ENCODE results near the gene PHRF1. TPM values are rescaled to one million over a fixed set of nuclear protein-coding genes. Genes with fewer than 3 reads are reported as not detected.

PHRF1 gene
- total RNA-seq, 1 donor from 2014 or later = 38.3 TPM

DNA sequence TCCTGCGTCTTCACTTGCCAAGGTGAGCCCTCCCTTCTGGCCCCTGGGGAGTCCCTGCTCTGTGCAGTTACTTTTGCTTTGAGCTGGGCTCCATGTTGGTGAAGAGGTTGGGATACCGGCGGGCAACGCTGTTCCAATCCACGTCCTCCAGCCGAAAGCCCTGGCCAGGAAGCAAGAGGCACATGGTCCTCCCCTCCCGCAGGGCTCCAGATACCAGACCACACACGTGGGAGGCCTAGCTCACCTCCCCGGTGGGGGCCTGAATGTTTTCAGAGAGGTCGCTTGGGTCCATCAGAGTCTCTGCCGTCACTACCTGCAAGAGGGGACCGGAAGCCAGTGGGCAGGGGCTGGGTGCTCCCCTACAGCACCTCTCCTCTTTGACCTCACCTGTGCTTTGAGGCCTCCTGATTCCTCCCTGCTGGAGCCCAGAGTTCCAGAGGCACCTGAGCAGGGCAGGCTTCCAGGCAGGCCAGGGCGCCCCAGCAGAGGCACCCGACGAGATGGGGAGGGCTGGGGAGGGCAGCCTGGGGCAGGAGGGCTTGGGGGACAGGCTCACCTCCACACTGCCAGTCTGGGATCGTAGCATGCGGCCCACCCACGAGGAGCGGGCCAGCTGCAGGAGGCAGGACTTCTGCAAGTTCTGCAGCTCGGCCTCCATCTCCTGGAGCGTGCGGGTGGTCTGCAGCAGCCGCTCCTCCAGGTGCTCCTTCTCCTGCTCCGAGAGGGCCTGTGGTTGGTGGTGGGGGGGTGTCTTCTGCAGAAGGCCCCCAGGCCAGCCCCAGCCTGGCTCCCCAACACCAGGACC, 18.7 kb upstream of the PHRF1 start:
- no peaks in the 10 kb centered on the region for H4K20me1 ChIP-seq (ENCODE audit: insufficient read depth, low read length)
- H3K36me3 Mint-ChIP-seq (ENCODE audit: low read depth, unreplicated experiment) = peaks cover 1% of the 10 kb centered on the region
- H3K4me1 ChIP-seq (ENCODE audit: insufficient read depth, low read length) = peaks cover 8% of the 10 kb centered on the region
- H3K27me3 Mint-ChIP-seq (ENCODE audit: low read depth, unreplicated experiment) = peaks cover 9% of the 10 kb centered on the region
- TF ChIP-seq EZH2 (IDR thresholded peaks at IDR 0.05; ENCODE audit: insufficient read depth, low read length) = no peak
- TF ChIP-seq, protein P1, sequence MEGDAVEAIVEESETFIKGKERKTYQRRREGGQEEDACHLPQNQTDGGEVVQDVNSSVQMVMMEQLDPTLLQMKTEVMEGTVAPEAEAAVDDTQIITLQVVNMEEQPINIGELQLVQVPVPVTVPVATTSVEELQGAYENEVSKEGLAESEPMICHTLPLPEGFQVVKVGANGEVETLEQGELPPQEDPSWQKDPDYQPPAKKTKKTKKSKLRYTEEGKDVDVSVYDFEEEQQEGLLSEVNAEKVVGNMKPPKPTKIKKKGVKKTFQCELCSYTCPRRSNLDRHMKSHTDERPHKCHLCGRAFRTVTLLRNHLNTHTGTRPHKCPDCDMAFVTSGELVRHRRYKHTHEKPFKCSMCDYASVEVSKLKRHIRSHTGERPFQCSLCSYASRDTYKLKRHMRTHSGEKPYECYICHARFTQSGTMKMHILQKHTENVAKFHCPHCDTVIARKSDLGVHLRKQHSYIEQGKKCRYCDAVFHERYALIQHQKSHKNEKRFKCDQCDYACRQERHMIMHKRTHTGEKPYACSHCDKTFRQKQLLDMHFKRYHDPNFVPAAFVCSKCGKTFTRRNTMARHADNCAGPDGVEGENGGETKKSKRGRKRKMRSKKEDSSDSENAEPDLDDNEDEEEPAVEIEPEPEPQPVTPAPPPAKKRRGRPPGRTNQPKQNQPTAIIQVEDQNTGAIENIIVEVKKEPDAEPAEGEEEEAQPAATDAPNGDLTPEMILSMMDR (IDR thresholded peaks at IDR 0.05; ENCODE audit: insufficient read depth, low read depth, low read length) = no peak
- H3K27me3 ChIP-seq (ENCODE audit: insufficient read depth, low read length) = peaks cover 23% of the 10 kb centered on the region
- no peak overlapping the region for H2AFZ ChIP-seq (ENCODE audit: low read depth, low read length)
- no peak for FAIRE-seq
- no peak overlapping the region for H3K4me2 ChIP-seq (ENCODE audit: low read length)
- no peak for DNase-seq (ENCODE audit: low read depth)
- H3K36me3 ChIP-seq (ENCODE audit: insufficient read depth, low read length) = no peaks in the 10 kb centered on the region
- no peak overlapping the region for H3K4me3 Mint-ChIP-seq (ENCODE audit: unreplicated experiment)
- H3K9me3 ChIP-seq (ENCODE audit: insufficient read depth, low read depth, low read length) = no peaks in the 10 kb centered on the region
- no peak overlapping the region for H3K4me3 ChIP-seq (ENCODE audit: insufficient read depth, low read depth, low read length)
- peaks cover 4% of the 10 kb centered on the region for H3K4me1 Mint-ChIP-seq (ENCODE audit: low read depth, unreplicated experiment)
- no peak overlapping the region for H3K27ac Mint-ChIP-seq (ENCODE audit: unreplicated experiment)
- no peaks in the 10 kb centered on the region for H3K79me2 ChIP-seq (ENCODE audit: insufficient read depth, low read length)
- H3K9me3 Mint-ChIP-seq (ENCODE audit: unreplicated experiment) = peaks cover 2% of the 10 kb centered on the region
- no peak overlapping the region for H3K9ac ChIP-seq (ENCODE audit: low read length)
- no peak overlapping the region for H3K27ac ChIP-seq (ENCODE audit: low read depth, low read length)

DNA sequence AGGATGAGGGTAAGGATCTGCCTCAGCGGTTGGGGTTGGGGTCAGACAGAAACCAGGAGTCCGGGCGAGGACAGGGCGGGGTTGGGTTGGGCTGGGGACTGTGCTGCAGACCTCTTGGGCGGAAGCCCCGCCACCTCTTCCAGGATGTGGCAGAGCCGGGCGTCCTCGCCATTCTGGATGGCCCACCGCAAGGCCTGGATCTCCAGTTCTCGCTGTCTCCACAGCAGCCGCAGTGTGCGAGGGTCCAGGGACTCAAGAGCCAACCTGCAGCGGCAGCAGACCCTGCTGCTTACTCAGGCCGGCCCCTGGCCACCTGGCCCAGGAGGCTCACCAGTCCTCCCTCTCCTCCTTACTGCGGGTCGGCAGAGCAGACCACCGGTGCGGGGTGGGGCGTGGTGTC, 17.8 kb upstream of the PHRF1 start:
- TF ChIP-seq EZH2 (IDR thresholded peaks at IDR 0.05; ENCODE audit: insufficient read depth, low read length) = no peak
- TF ChIP-seq, protein P1 (IDR thresholded peaks at IDR 0.05; ENCODE audit: insufficient read depth, low read depth, low read length) = no peak
- H3K27ac Mint-ChIP-seq (ENCODE audit: unreplicated experiment) = no peak overlapping the region
- no peaks in the 10 kb centered on the region for H3K36me3 ChIP-seq (ENCODE audit: insufficient read depth, low read length)
- H3K4me3 Mint-ChIP-seq (ENCODE audit: unreplicated experiment) = no peak overlapping the region
- H3K4me2 ChIP-seq (ENCODE audit: low read length) = no peak overlapping the region
- H3K4me1 Mint-ChIP-seq (ENCODE audit: low read depth, unreplicated experiment) = peaks cover 4% of the 10 kb centered on the region
- H3K27me3 Mint-ChIP-seq (ENCODE audit: low read depth, unreplicated experiment) = peaks cover 9% of the 10 kb centered on the region
- H3K9ac ChIP-seq (ENCODE audit: low read length) = no peak overlapping the region
- H4K20me1 ChIP-seq (ENCODE audit: insufficient read depth, low read length) = no peaks in the 10 kb centered on the region
- FAIRE-seq (no peak), DNase-seq (ENCODE audit: low read depth) (no peak)
- H2AFZ ChIP-seq (ENCODE audit: low read depth, low read length) = no peak overlapping the region
- H3K27ac ChIP-seq (ENCODE audit: low read depth, low read length) = no peak overlapping the region
- no peak overlapping the region for H3K4me3 ChIP-seq (ENCODE audit: insufficient read depth, low read depth, low read length)
- H3K79me2 ChIP-seq (ENCODE audit: insufficient read depth, low read length) = no peaks in the 10 kb centered on the region
- H3K9me3 Mint-ChIP-seq (ENCODE audit: unreplicated experiment) = peaks cover 2% of the 10 kb centered on the region
- H3K9me3 ChIP-seq (ENCODE audit: insufficient read depth, low read depth, low read length) = no peaks in the 10 kb centered on the region
- H3K4me1 ChIP-seq (ENCODE audit: insufficient read depth, low read length) = peaks cover 8% of the 10 kb centered on the region
- peaks cover 1% of the 10 kb centered on the region for H3K36me3 Mint-ChIP-seq (ENCODE audit: low read depth, unreplicated experiment)
- H3K27me3 ChIP-seq (ENCODE audit: insufficient read depth, low read length) = peaks cover 23% of the 10 kb centered on the region

DNA sequence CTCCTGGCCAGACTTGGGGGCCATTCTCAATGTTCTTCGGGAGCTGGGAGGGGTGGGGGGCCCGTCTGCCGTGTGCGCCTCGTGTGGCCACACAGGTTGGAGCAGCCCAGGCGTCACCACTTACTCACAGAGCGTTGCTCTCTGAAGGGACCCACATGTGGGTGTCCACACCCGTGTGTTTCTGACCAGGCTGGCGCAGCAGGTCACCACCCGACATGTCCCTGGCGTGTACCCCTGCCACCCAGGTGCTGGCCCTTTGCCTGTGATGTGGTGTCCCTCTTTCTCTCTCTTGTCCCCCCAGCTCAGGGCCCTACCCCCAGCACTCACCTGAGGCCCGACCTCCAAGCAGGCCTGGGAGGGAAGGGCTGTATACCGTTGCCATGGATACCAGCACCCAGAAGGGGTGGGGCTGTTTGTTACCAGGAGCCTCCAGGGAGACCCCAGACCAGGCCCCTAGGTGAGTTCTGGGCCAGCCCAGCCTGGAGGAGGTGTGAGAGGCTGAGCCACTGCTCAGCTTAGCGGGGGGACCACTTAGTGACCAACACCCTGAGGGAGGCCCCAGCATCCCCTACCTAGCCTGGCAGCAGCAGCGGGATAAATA, 17.1 kb upstream of the PHRF1 start:
- H3K9me3 ChIP-seq (ENCODE audit: insufficient read depth, low read depth, low read length) = no peaks in the 10 kb centered on the region
- DNase-seq (ENCODE audit: low read depth) = no peak
- no peak overlapping the region for H3K27ac ChIP-seq (ENCODE audit: low read depth, low read length)
- no peak overlapping the region for H3K4me2 ChIP-seq (ENCODE audit: low read length)
- FAIRE-seq = no peak
- Mint-ChIP-seq H3K27ac (ENCODE audit: unreplicated experiment) (no peak overlapping the region), H3K9me3 (ENCODE audit: unreplicated experiment) (peaks cover 2% of the 10 kb centered on the region), H3K36me3 (ENCODE audit: low read depth, unreplicated experiment) (peaks cover 6% of the 10 kb centered on the region), H3K4me3 (ENCODE audit: unreplicated experiment) (no peak overlapping the region), H3K27me3 (ENCODE audit: low read depth, unreplicated experiment) (peaks cover 9% of the 10 kb centered on the region), H3K4me1 (ENCODE audit: low read depth, unreplicated experiment) (peaks cover 4% of the 10 kb centered on the region)
- no peaks in the 10 kb centered on the region for H3K36me3 ChIP-seq (ENCODE audit: insufficient read depth, low read length)
- H3K4me1 ChIP-seq (ENCODE audit: insufficient read depth, low read length) = peaks cover 8% of the 10 kb centered on the region
- no peaks in the 10 kb centered on the region for H4K20me1 ChIP-seq (ENCODE audit: insufficient read depth, low read length)
- TF ChIP-seq, protein P1 (IDR thresholded peaks at IDR 0.05; ENCODE audit: insufficient read depth, low read depth, low read length) = no peak
- TF ChIP-seq EZH2 (IDR thresholded peaks at IDR 0.05; ENCODE audit: insufficient read depth, low read length) = no peak
- H3K9ac ChIP-seq (ENCODE audit: low read length) = no peak overlapping the region
- peaks cover 23% of the 10 kb centered on the region for H3K27me3 ChIP-seq (ENCODE audit: insufficient read depth, low read length)
- H2AFZ ChIP-seq (ENCODE audit: low read depth, low read length) = no peak overlapping the region
- no peaks in the 10 kb centered on the region for H3K79me2 ChIP-seq (ENCODE audit: insufficient read depth, low read length)
- no peak overlapping the region for H3K4me3 ChIP-seq (ENCODE audit: insufficient read depth, low read depth, low read length)
